HuH-7.5 (cell line): ENCODE measurements around the gene ZFHX3.
"Not testable (repeated sequence)": the region's sequence is repeated elsewhere in the genome, so short reads cannot be mapped to it uniquely, and the experiment has no call there.

Experiments used
- DNase-seq: peaks from one replicate; pipeline ENCODE4 v3.0.0; 2011; ENCODE audit warnings: low spot score

Gene ZFHX3

DNA sequence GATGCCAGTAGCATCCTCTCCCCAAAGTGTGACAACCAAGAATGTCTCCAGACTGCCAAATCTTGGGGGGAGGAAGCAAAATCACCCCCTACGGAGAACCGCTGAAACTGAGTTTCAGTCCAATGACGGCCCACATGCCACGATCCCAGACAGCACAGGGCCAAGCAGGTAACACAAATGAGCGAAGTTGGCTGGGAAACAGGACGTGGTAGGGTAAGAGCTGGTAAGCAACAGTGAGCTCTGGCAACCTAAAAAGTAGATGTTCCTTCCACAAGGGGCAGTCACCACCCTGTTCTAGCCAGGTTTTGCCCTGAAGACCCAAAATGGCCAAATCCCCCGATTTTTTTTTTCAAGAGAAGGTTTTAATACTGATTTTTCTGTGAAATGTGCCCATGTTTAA lies 25.4 kb downstream of the ZFHX3 start:
- no peak for DNase-seq

DNA sequence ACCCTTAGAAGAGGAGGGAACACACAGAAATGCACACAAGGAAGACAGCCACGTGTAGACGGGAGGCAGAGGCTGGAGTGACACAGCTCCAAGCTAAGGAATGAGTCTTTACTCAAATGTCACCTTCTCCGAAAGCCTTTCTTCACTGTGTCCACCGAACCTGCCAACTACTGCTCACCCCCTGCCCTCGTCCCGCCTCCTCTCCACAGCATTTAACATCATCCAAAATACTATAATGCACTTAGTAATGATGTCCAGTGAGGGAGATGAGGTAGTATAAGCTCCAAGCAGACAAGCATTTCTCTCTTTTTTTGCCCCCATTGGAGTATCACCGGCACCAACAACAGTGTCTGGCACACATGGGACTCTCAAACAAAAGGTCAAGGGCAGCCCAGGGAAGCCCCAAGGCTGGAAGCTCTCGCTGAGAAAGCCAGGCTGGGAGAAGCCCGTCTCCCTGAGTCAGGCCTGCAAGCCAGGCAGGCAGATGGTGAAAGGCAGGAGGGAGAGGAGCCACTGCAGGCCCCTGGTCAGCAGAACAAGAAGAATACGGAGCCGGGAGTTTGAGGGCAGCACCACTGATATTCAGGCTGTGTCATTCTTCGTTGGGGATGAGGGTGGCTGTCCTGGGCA lies 25.9 kb downstream of the ZFHX3 start:
- no peak for DNase-seq

DNA sequence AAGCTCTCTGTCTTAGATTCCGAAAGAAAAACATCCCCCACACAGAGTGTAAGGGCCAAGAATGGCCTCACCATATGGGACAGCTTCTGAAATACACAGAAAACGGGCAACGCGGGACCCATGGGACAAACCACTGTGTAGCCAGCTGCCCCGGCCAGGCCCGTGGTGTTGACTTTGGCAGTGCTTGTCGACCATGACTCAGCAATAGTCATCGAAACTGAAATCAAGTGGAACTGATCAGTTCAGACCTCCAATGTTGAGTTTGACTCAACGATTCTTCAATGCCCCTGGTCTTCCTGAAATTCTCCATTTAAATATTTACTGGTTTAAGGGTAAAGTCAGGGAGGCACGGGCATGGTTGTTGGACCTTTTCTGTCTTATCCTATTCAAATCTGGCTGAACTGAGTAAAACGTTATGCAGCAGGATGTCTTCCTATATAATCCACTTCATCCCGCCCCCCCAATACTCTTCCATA lies 27.5 kb downstream of the ZFHX3 start:
- no peak for DNase-seq

DNA sequence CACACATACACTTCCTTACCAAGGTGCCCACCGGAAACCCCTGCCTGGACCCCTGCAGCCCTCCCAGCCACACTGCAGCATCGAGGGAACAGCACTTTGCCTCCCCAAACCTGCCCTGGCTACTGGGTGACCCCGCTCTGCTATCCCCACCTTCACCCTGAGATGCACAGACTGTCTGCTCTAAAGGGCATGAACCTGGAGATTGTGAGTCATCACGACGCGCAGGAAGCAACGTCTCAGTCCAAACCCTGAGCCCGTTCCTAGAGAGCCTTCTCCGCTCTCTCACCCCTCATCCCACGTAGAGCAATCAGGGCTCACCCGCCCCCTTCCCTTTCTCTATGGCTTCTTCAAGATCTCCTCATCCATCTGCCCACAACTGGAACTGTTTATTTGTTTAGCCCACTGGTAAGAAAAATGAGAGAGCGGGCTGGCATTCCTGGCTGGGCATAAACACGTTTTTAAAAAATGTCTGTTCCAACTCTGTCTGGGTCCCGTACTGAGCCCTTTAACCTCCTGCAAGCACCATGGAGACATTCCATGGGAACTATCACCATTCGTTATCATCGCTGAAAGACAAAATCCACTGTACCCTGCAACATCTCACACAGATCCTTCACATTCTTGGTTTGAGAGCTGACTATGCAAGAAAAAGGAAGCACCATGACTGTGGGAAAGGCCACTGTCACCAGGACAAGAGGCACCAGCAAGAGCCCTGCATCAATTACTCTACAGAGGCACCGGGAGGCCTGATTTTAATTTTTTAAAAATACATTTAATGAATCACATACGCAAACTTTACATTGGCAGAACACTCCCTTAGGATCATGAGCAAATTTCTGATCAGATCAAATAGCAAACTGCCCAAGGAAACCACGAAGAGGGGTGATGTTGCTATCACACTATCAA lies 28.2 kb downstream of the ZFHX3 start:
- DNase-seq = no peak

DNA sequence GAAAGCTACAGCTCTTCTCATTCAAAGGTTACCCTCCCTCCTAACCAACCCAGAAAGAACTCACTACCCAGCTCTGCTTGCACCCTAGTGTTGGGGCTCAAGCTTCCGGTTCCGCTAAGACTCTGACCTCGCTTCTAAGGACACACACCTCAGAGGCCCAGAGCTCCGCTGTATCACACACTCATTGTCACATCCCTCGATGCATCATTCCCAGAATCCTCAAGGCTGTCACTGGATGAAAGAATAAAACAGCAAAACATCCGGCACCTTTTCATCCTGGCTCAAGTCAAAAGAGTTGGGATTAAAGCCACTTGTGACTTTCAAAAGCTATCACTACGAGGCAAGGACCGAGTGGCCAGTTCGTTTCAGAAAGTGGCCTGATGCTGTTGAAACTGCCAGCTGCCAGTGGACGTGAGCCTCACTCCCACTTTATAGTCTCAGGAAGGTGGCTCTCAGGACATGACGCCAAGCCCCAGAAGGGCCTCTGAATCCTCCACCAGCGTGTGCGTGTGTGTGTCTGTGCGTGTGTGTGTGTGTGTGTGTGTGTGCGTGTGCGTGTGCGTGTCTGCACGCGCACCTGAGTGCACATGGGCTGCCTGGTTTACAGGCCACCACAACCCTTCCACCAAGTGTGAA lies 29.0 kb downstream of the ZFHX3 start:
- DNase-seq = no peak

GRCh38 chr16:73017321-73017720 lies 30.6 kb downstream of the ZFHX3 start:
- DNase-seq = no peak

- no peak for DNase-seq
Observed at GRCh38 chr16:73016488-73016830, 31.5 kb downstream of the ZFHX3 start.

DNA sequence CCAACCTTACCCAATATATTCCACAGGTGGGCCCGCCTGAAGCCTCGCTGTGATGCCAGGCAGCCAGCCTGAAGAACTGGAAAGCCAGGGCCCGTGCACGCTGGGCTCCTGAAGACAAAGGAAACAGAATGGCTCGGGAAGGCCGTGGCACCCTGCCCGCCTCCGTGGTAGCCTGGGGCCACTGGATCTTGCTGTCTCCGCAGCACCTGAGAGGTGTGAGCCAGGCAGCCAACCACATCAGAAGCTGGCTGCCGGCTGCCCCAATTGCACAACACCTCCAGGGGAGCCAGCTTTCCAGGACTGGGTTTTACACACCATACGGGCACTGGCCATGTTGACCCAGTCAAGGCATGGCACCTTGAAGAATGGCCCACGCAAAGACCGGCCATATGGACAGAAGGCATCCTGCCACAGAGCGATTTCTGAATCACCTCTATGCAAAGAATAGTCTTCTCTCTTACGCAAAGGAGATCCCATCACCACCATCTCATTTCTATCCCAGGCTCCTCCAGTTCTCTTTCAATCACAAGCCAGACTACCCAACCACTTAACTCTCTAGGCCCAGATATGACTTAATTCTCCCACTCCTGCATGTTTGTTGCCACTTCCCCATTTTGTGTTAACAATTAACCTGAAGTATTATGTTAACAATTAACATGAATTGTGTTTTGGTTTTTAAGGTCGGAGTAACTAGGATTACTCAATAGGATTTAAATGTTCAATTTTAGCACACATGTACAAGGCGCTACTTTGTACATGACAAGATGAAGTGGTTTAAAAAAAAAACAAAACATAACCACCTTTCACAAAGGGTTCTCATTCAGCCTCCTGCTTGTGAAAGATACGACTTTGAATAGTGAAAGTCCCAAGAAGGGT lies 32.1 kb downstream of the ZFHX3 start:
- no peak for DNase-seq

GRCh38 chr16:73014768-73015167 lies 33.2 kb downstream of the ZFHX3 start:
- DNase-seq = no peak

- no peak for DNase-seq
Observed at GRCh38 chr16:73013974-73014373, 34.0 kb downstream of the ZFHX3 start.

- no peak for DNase-seq
Observed at GRCh38 chr16:73012341-73012740, 35.6 kb downstream of the ZFHX3 start.

GRCh38 chr16:73011926-73012325 lies 36.0 kb downstream of the ZFHX3 start:
- no peak for DNase-seq

DNA sequence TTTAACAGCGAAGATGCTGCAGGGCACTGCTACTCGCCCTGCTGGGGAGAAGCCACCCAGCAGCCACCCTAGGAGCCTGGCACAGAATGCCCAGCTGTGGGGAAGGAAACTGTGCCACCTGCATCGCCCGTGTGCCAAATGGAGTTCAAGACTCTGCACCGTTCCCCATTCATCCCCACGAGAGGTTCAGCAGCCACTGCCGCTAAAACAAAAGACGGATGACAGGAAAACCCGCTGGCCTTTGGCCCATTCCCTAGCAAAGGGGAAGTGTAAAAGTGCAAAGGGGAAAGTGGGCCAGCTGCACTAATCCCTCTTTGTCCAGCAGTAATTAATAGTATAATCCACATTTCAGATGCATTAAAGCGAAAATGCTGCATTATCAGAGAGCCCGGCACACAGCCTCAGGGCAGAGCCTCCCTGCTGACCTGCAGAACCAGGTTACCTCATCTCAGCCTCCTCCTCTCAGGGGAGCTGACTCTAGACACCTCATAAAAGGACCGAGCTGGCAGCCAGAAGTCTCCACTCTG lies 37.7 kb downstream of the ZFHX3 start:
- no peak for DNase-seq

- DNase-seq = not testable (repeated sequence)
Observed at GRCh38 chr16:73009710-73010109, 38.2 kb downstream of the ZFHX3 start.

GRCh38 chr16:73006026-73006425 lies 41.9 kb downstream of the ZFHX3 start:
- no peak for DNase-seq

GRCh38 chr16:73002866-73003265 lies 45.1 kb downstream of the ZFHX3 start:
- DNase-seq = no peak

- DNase-seq = no peak
Observed at GRCh38 chr16:73000907-73001521, 46.9 kb downstream of the ZFHX3 start.

DNA sequence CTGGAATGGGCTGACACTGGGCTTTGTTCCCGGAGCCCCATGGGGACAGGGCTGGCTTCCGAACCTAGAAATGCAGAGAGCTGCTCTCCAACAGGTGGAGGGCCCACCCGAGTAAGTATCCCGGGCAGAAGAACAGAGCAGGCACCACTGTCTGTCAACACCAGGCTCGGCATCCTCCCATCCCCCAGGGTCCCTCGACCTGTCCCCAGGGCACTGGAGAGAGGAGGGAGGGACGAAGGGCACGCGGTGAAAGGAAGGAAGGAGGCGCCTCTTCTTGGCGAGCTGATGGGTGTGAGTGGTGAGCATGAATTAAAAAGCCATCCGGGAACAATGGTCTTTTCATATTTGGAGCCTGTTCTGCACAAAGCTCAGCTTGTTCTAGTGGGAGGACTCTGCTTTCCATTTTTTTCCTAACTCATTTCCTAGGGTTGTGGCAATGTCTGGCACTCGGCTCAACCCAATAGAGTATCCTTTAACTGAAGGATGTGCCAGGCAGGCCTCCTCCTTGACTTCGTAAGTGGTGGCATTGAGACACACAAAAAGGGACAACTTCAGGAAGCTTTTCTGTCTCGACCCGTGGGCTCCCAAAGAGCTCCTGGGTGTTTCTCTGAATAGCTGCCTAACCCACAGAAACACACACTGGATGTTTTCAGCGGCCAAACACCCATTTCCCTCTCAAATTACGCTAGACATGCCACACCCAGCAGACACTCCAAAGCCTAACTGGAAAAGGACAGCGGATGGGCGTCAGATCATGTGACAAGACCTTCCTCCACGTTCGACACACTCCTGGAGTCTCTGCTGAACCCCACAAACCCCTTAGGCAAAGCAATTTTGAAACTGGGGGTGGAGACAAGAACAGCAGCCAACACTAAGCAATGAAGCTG lies 47.7 kb downstream of the ZFHX3 start:
- no peak for DNase-seq

DNA sequence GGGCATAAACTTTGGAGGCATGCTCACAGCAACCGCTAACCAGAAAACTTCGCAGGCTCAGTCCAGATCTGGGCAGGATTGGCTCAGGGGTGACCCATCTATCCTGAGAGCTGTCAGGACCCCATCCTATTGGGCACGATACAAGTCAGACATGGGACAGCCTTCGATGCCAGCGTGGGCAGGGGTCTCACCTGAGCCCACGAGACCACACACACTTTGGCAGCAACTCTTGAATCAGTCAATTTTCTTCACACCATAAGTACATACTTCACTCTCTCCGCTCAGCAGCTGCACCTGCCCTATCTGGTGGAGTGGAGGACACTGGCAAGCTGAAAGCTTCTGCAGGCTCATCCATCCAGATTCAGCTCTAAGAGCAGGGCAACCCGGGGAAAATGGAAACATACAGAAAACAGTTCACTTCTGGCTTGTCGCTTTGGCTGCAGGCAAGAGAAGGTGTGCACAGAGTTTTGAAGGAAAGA lies 48.3 kb downstream of the ZFHX3 start:
- DNase-seq = no peak

DNA sequence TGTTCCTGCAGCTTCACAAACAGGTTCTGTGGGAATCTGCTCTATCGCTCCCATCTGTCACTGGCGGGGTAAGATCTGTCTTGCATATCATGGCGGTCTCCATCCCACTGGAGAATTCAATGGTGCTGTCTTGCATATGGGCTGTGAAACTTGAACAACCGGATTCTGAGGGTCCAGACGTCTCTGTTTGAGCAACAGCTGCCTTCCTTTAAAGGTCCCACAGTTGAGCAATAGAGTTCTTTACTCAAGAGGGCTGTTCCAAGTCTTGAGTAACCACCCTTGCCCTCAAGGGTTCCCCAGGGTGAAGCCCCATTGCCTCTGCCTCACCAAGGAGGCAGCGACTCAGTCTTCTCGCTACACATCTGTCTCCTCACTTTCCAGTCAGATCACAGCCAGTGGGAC lies 50.8 kb downstream of the ZFHX3 start:
- no peak for DNase-seq
